AG20443 (cell line): Measurements from ENCODE around the gene ZNF195.
"Not testable (repeated sequence)": the region's sequence is repeated elsewhere in the genome, so short reads cannot be mapped to it uniquely, and the experiment has no call there.

Experiments
- DNase-seq: peaks from one replicate; pipeline ENCODE4 v3.0.0; 2012; ENCODE audit warnings: low spot score, mixed read lengths

Gene ZNF195

GRCh38 chr11:3347127-3347526 lies 31.8 kb downstream of the ZNF195 start:
- DNase-seq = no peak

GRCh38 chr11:3346587-3346986 lies 32.4 kb downstream of the ZNF195 start:
- no peak for DNase-seq

- no peak for DNase-seq
These were observed 33.2 kb downstream of the ZNF195 start for GRCh38 chr11:3345736-3346135.

- DNase-seq = no peak
These were observed 34.4 kb downstream of the ZNF195 start for GRCh38 chr11:3344327-3345174.

GRCh38 chr11:3342709-3343108 lies 36.2 kb downstream of the ZNF195 start:
- no peak for DNase-seq

GRCh38 chr11:3341298-3341697 lies 37.6 kb downstream of the ZNF195 start:
- peak; percentile 36 for DNase-seq

- peak; percentile 83 for DNase-seq
These were observed 38.9 kb downstream of the ZNF195 start for GRCh38 chr11:3340025-3340424.

GRCh38 chr11:3339340-3339624 lies 39.7 kb downstream of the ZNF195 start:
- DNase-seq = no peak

- no peak for DNase-seq
These were observed 40.2 kb downstream of the ZNF195 start for GRCh38 chr11:3338569-3339339.

GRCh38 chr11:3336420-3336819 lies 42.5 kb downstream of the ZNF195 start:
- not testable (repeated sequence) for DNase-seq

- not testable (repeated sequence) for DNase-seq
These were observed 45.8 kb downstream of the ZNF195 start for GRCh38 chr11:3333157-3333556.

GRCh38 chr11:3331078-3331477 lies 47.9 kb downstream of the ZNF195 start:
- DNase-seq = not testable (repeated sequence)

- not testable (repeated sequence) for DNase-seq
These were observed 48.9 kb downstream of the ZNF195 start for GRCh38 chr11:3330064-3330463.

GRCh38 chr11:3328503-3328902 lies 50.4 kb downstream of the ZNF195 start:
- not testable (repeated sequence) for DNase-seq

- not testable (repeated sequence) for DNase-seq
These were observed 52.5 kb downstream of the ZNF195 start for GRCh38 chr11:3326450-3326849.

GRCh38 chr11:3324724-3325123 lies 54.2 kb downstream of the ZNF195 start:
- DNase-seq = not testable (repeated sequence)
